Measurements from ENCODE around the gene B4GALNT2. TPM values are rescaled to one million over a fixed set of nuclear protein-coding genes. Genes with fewer than 3 reads are reported as not detected.
"Not testable (repeated sequence)": the region's sequence is repeated elsewhere in the genome, so short reads cannot be mapped to it uniquely, and the experiment has no call there.

The B4GALNT2 gene
- total and polyA plus RNA-seq, 5 experiments from 2014 or later, result 0.05 TPM; not detected in 4

DNA sequence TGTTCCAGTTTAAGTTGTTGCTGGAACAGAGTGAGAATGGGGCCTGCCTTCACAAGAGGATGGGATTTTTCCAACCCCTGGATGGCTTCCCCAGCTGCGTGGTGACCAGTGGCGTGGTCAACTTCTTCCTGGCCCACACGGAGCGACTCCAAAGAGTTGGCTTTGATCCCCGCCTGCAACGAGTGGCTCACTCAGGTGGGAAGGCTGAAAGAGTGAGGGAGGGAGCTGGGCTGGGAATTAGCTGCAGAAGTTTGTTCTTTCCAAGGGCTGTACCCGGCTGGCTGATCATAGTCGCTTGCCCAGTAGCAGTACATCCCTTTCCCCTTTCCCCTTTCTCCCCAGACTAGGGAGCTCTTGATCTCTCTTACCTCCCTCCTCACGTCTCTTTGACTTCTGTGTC is 36.1 kb downstream of the B4GALNT2 start:
- POLR2A ChIA-PET, result no interaction called here
- Mint-ChIP-seq H3K4me1 (no peaks in the 10 kb centered on the region), H3K27me3 (peaks cover 24 to 73% (median 50%) of the 10 kb centered on the region in 5 donors), H3K9me3 (peaks cover 2 to 18% (median 8%) of the 10 kb centered on the region in 9 donors), H3K4me3 (no peak overlapping the region), H3K36me3 (peaks cover 0 to 18% (median 8%) of the 10 kb centered on the region in 3 donors), H3K27ac (no peak overlapping the region)
- DNase-seq, result no peak
- ATAC-seq, result no peak

DNA sequence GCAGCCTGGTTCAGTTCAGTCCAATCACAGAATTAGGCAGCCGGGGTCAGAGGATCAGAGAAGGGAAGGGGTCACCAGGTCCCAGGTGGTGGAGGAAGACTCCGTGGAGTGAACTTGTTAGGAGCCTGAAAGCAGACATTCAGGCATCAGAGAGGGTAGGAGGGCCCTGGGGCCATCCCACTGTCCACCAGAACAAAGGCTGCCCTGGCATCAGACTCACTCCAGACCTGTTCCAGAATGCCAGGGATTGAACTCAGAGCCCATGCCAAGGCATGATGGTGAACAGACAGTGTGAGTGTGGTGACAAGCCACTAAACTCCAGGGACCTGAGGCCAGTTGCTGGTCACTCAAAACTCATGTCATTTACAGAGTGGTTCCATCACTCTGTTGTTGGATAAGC is 37.6 kb downstream of the B4GALNT2 start:
- Mint-ChIP-seq H3K4me3 (no peak overlapping the region), H3K9me3 (peaks cover 12 to 31% (median 17%) of the 10 kb centered on the region in 9 donors), H3K4me1 (no peaks in the 10 kb centered on the region)

DNA sequence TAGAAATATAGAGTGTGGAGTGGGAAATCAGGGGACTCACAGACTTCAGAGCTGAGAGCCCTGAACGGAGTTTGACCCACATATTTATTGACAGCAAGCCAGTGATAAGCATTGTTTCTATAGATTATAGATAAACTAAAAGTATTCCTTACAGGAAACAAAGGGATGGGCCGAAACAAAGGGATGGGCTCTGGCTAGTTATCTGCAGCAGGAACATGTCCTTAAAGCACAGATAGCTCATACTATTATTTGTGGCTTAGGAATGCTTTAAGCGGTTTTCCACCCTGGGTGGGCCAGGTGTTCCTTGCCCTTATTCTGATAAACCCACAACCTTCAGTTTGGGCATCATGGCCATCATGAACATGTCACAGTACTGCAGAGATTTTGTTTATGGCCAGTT is 38.1 kb downstream of the B4GALNT2 start:
- H3K27ac Mint-ChIP-seq, ATAC-seq, POLR2A ChIA-PET, H3K4me1 Mint-ChIP-seq, DNase-seq, H3K4me3 Mint-ChIP-seq: not testable (repeated sequence)
- H3K36me3 Mint-ChIP-seq, result peaks cover 0 to 36% (median 23%) of the 10 kb centered on the region in 3 donors
- H3K9me3 Mint-ChIP-seq, result peaks cover 12 to 36% (median 22%) of the 10 kb centered on the region in 9 donors
- H3K27me3 Mint-ChIP-seq, result peaks cover 31 to 70% (median 50%) of the 10 kb centered on the region in 5 donors

More for the DNA sequence above, 37.6 kb downstream of the B4GALNT2 start:
- peaks cover 0 to 31% (median 19%) of the 10 kb centered on the region in 3 donors for H3K36me3 Mint-ChIP-seq
- no peak overlapping the region for H3K27ac Mint-ChIP-seq
- H3K27me3 Mint-ChIP-seq, result peaks cover 30 to 74% (median 53%) of the 10 kb centered on the region in 5 donors
- ATAC-seq (no peak), DNase-seq (no peak)
- POLR2A ChIA-PET, result no interaction called here

DNA sequence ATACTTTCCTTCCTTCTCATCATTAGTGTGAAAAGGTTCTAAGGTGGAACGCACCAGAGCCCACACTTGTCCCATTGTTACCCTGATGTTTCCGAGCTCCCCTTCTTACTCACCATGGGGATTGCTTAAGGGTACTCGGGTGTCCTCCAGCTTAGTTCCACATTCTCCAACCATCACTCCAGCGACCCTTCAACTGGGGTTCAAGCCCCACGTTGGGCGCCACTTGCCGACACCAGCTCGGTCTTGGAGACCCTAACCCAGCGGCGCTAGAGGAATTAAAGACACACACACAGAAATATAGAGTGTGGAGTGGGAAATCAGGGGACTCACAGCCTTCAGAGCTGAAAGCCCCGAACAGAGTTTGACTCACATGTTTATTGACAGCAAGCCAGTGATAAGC is 43.4 kb downstream of the B4GALNT2 start:
- H3K4me3 Mint-ChIP-seq, POLR2A ChIA-PET, H3K4me1 Mint-ChIP-seq, H3K27ac Mint-ChIP-seq, ATAC-seq, DNase-seq: not testable (repeated sequence)
- Mint-ChIP-seq H3K27me3 (peaks cover 6 to 24% (median 16%) of the 10 kb centered on the region in 5 donors), H3K36me3 (peaks cover 0 to 49% (median 26%) of the 10 kb centered on the region in 3 donors), H3K9me3 (peaks cover 15 to 51% (median 32%) of the 10 kb centered on the region in 9 donors)

DNA sequence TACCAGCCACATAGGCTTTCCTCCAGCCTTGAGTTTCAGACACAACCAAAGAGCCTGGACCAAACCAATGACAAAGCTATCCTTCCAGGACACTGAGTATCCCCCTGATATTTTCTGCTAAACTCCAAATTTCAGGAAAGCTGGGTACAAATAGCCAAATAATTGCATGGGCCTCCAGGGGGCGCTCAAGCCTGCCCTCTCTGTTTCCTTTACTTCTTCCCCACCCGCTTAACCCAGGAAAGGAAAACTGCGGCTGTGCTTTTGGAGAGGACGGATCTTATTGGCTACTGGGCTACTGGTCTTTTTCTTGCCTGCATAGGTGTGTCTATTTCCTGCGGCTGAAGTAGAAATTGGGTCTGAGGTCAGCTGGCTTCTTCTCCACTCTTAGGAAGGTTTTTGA is 47.7 kb downstream of the B4GALNT2 start:
- POLR2A ChIA-PET, result interaction anchor here (0.8 to 2.4 kb wide), 7 partner anchors 12 to 50 kb away, joined by 3 to 20 read pairs (median 6); partner anchors contain the start of gene PHOSPHO1
- DNase-seq, result peak; percentile 31 to 75 (median 64)
- H3K27me3 Mint-ChIP-seq, result no peaks in the 10 kb centered on the region

DNA sequence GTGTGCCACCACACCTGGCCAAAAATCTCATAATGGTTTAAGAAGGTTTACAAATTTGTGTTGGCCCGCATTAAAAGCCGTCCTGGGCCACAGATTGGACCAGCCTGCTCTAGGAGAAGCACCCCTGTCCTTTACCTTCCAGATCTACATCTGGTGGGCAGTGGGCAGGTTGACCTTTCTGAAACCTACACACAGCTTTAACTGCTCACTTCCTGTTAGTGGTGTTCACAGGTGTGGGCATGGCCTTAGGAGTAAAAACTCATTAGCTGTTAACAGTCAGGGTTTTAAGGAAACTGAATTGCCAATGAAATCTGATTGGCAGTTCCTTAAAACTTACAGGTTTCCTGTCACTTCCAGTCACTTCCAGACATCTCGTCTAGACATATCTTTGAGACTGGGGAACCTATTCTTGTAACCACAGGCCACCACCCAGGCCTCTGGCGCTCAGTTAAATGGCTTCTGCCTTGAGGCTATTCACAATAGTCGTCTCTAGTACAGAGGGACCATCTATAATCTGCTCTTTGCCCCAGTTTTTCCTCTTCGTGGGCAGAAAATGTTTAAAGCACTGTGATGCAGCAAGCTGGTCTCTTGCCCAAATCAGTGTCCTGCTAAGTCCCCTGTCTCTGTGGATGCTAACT is 48.5 kb downstream of the B4GALNT2 start:
- peaks cover 0 to 13% (median 2%) of the 10 kb centered on the region in 3 donors for H3K36me3 Mint-ChIP-seq
- H3K27me3 Mint-ChIP-seq, result no peaks in the 10 kb centered on the region
- POLR2A ChIA-PET, result interaction anchor here (0.8 to 2.4 kb wide), 7 partner anchors 11 to 49 kb away, joined by 3 to 20 read pairs (median 6); partner anchors contain the start of gene PHOSPHO1
- no peak overlapping the region for H3K27ac Mint-ChIP-seq
- no peak overlapping the region for H3K4me3 Mint-ChIP-seq
- peaks cover 1 to 30% (median 12%) of the 10 kb centered on the region in 9 donors for H3K9me3 Mint-ChIP-seq
- DNase-seq (no peak), ATAC-seq (no peak)
- H3K4me1 Mint-ChIP-seq, result peaks cover 4 to 5% (median 5%) of the 10 kb centered on the region in 4 donors

More for the DNA sequence above, 47.7 kb downstream of the B4GALNT2 start:
- H3K4me3 Mint-ChIP-seq, result peak overlapping the region in 2 of 10 donors; percentile 34 to 50
- peak; percentile 49 to 64 for ATAC-seq
- peaks cover 2 to 35% (median 19%) of the 10 kb centered on the region in 9 donors for H3K9me3 Mint-ChIP-seq
- H3K36me3 Mint-ChIP-seq, result peaks cover 0 to 20% (median 8%) of the 10 kb centered on the region in 3 donors
- peaks cover 2 to 5% (median 5%) of the 10 kb centered on the region in 4 donors for H3K4me1 Mint-ChIP-seq
- H3K27ac Mint-ChIP-seq, result peak overlapping the region in 1 of 10 donors; percentile 80

DNA sequence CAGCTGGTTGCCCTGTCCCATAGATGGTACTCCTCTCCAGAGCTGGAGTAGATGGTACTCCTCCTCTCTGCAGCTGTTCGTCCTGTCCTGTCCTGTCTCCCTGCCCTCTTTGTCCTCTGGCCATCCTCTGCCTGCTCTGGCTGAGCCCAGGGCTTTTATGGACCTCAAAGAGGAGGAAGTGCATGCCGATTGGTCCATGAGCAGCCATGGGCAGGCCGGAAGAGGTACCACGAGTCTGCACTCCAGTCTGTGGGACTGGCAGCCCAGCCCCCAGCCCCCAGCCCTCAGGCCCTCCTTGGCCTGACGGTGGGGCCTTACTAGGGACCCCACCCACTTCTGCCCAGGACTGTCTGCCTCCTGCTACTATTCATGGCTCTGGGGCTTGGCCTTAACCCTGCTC is 50.8 kb downstream of the B4GALNT2 start:
- no peak overlapping the region for H3K4me3 Mint-ChIP-seq
- H3K27ac Mint-ChIP-seq, result no peak overlapping the region
- H3K27me3 Mint-ChIP-seq, result no peaks in the 10 kb centered on the region
- POLR2A ChIA-PET, result interaction anchor here (0.6 to 1.2 kb wide), 2 partner anchors 9 to 664 kb away, joined by 3 read pairs; no protein-coding TSS in a partner anchor
- ATAC-seq (no peak), DNase-seq (no peak)
- peaks cover 4 to 5% (median 5%) of the 10 kb centered on the region in 4 donors for H3K4me1 Mint-ChIP-seq
- H3K36me3 Mint-ChIP-seq, result peaks cover 0 to 4% (median 1%) of the 10 kb centered on the region in 3 donors
- H3K9me3 Mint-ChIP-seq, result peaks cover 0 to 15% (median 4%) of the 10 kb centered on the region in 9 donors

DNA sequence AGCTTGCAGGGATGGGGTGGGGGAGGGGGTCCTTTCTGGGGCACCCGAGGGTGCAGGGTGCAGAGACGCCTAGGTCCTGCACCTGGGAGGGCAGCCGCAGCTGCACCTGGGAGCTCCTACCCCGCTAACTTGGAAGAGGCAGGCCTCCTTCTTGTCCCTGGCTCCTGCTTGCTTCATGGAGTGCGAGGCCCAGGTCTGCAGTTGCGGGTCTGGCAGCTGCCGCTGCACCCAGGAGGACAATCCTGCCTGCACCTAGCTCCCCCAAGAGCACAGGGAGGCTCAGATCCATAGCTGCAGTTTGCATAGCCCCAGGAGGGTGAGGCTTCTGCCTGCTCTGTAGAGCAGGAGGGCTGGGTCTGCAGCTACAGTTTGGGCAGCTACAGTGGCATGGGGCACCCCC is 51.2 kb downstream of the B4GALNT2 start:
- H3K4me3 Mint-ChIP-seq, result no peak overlapping the region
- POLR2A ChIA-PET, result interaction anchor here (0.6 to 1.2 kb wide), 2 partner anchors 8 to 665 kb away, joined by 3 read pairs; no protein-coding TSS in a partner anchor
- no peak overlapping the region for H3K27ac Mint-ChIP-seq
- H3K9me3 Mint-ChIP-seq, result peaks cover 0 to 15% (median 4%) of the 10 kb centered on the region in 9 donors
- H3K27me3 Mint-ChIP-seq, result no peaks in the 10 kb centered on the region
- H3K4me1 Mint-ChIP-seq, result peaks cover 4 to 5% (median 5%) of the 10 kb centered on the region in 4 donors
- DNase-seq (no peak), ATAC-seq (no peak)
- peaks cover 0 to 4% (median 1%) of the 10 kb centered on the region in 3 donors for H3K36me3 Mint-ChIP-seq

DNA sequence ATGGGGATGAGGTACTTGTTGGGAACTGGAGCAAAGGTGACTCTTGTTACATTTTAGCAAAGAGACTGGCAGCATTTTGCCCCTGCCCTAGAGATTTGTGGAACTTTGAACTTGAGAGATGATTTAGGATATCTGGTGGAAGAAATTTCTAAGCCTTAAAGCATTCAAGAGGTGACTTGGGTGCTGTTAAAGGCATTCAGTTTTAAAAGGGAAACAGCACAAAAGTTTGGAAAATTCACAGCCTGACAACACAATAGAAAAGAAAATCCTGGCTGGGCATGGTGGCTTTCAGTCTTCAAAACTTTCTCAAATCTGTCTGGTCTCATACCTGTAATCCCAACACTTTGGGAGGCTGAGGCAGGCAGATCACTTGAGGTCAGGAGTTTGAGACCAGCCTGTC is 52.0 kb downstream of the B4GALNT2 start:
- H3K9me3 Mint-ChIP-seq, result peaks cover 0 to 15% (median 4%) of the 10 kb centered on the region in 9 donors
- H3K36me3 Mint-ChIP-seq, H3K4me1 Mint-ChIP-seq, DNase-seq, H3K4me3 Mint-ChIP-seq, ATAC-seq, H3K27me3 Mint-ChIP-seq, H3K27ac Mint-ChIP-seq, POLR2A ChIA-PET: not testable (repeated sequence)

DNA sequence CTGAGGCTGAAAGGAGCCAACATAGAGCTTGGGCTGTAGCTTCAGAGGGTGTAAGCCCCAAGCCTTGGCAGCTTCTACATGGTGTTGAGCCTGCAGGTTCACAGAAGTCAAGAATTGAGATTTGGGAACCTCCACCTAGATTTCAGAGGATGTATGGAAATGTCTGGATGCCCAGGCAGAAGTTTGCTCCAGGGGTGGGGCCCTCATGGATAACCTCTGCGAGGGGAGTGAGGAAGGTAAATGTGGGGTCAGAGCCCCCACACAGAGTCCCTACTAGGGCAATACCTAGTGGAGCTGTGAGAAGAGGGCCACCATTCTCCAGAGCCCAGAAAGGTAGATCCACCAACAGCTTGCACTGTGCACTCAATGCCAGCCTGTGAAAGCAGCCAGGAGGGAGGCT is 52.8 kb downstream of the B4GALNT2 start:
- H3K27ac Mint-ChIP-seq, ATAC-seq, DNase-seq, H3K27me3 Mint-ChIP-seq, H3K36me3 Mint-ChIP-seq, H3K4me3 Mint-ChIP-seq, H3K4me1 Mint-ChIP-seq: not testable (repeated sequence)
- POLR2A ChIA-PET, result interaction anchor here (0.6 kb wide), 1 partner anchor 231 kb away, joined by 4 read pairs; no protein-coding TSS in a partner anchor
- H3K9me3 Mint-ChIP-seq, result peaks cover 0 to 15% (median 3%) of the 10 kb centered on the region in 9 donors

DNA sequence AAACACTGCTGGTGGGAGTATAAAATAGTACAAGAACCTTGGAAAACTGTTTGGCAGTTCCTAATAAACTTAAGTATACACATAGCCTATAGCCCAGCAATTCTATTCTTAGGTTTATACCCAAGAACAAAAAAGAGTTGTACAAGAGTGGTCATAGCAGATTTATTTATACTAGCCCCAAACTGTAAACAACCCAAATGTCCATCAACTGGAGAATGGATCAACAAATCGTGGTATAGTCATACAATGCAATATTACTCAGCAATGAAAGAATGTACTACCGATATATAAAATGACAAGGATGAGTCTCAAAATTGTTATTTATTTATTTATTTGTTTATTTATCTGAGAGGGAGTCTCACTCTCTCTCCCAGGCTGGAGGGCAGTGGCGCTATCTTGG is 54.7 kb downstream of the B4GALNT2 start:
- Mint-ChIP-seq H3K36me3 (peaks cover 4 to 5% (median 4%) of the 10 kb centered on the region in 3 donors), H3K27me3 (peaks cover 0 to 5% (median 0%) of the 10 kb centered on the region in 5 donors)
- POLR2A ChIA-PET, result no interaction called here

DNA sequence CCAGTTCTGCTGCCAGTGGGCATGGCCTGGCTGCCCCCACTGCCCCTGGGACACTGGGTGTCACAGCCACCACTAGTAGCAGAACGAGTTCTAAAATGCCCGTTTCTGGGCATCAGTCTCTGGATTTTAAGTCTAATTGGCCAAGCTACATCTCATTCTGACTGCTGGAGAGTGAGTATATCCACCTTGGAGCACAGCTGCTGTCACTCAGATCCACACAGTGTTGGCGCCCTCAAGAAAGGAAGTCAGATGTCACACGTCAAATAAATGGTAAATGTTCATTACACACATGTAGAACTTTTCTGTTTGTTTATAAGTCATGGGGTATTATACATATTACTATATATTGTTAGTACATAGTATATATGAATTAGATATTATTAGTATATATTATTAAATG is 58.4 kb downstream of the B4GALNT2 start:
- H3K27ac Mint-ChIP-seq, result peak overlapping the region in 5 of 10 donors; percentile 16 to 85 (median 72)
- DNase-seq (no peak), ATAC-seq (no peak)
- peaks cover 0 to 7% (median 0%) of the 10 kb centered on the region in 9 donors for H3K9me3 Mint-ChIP-seq
- POLR2A ChIA-PET, result interaction anchor here (0.6 to 6.3 kb wide), 5 partner anchors 22 to 131 kb away, joined by 3 to 195 read pairs (median 18); partner anchors contain the start of genes ABI3, GNGT2 and PHOSPHO1
- peaks cover 3 to 7% (median 4%) of the 10 kb centered on the region in 3 donors for H3K36me3 Mint-ChIP-seq
- H3K27me3 Mint-ChIP-seq, result peaks cover 0 to 8% (median 0%) of the 10 kb centered on the region in 5 donors
- peaks cover 22 to 40% (median 33%) of the 10 kb centered on the region in 4 donors for H3K4me1 Mint-ChIP-seq
- peak overlapping the region in 3 of 10 donors; percentile 19 to 52 (median 28) for H3K4me3 Mint-ChIP-seq

More for the DNA sequence above, 54.7 kb downstream of the B4GALNT2 start:
- no peak overlapping the region for H3K27ac Mint-ChIP-seq
- DNase-seq (no peak), ATAC-seq (no peak)
- H3K4me1 Mint-ChIP-seq, result peaks cover 9 to 18% (median 16%) of the 10 kb centered on the region in 4 donors
- no peak overlapping the region for H3K4me3 Mint-ChIP-seq
- H3K9me3 Mint-ChIP-seq, result peaks cover 0 to 15% (median 3%) of the 10 kb centered on the region in 9 donors
